Tibial artery (tissue), 4 donors: ENCODE measurements around the gene ZNF346.

ENCODE experiments used
- DNase-seq, 2 donors: peaks; one replicate each; pipeline ENCODE4 v3.0.0-alpha.2; 2019
- H3K27ac ChIP-seq, 2 donors: fragments of 200-600 bp; sonication (generic) in 1 of 2; 1 replicate in 1 of 2; 2 replicates in 1 of 2; pipeline ENCODE4 v1.5.1; 2018 to 2019; ENCODE audit warnings: mild to moderate bottlenecking in 1 of 2
- H3K27me3 ChIP-seq, 2 donors: fragments of 200-600 bp; sonication (generic) in 1 of 2; one replicate each; pipeline versions ENCODE4 v1.5.1 to v1.6.0; 2016 to 2019
- H3K36me3 ChIP-seq, 3 donors: fragments of 200-600 bp; sonication (generic) in 2 of 3; one replicate each; pipeline ENCODE4 v1.5.1; 2016 to 2019; ENCODE audit warnings: mild to moderate bottlenecking in 2 of 3
- H3K4me1 ChIP-seq, 4 donors: fragments of 200-600 bp; sonication (generic) in 2 of 4; 1 replicate in 3 of 4; 2 replicates in 1 of 4; pipeline ENCODE4 v1.5.1; 2016 to 2019
- H3K4me3 ChIP-seq, 2 donors: fragments of 200-600 bp; sonication (generic) in 1 of 2; 1 replicate in 1 of 2; 2 replicates in 1 of 2; pipeline ENCODE4 v1.5.1; 2018 to 2019; ENCODE audit warnings: mild to moderate bottlenecking in 2 of 2
- H3K9me3 ChIP-seq, 3 donors: fragments of 200-600 bp; sonication (generic) in 1 of 3; one replicate each; pipeline ENCODE4 v1.5.1; 2016 to 2019
- CTCF ChIP-seq, 2 experiments: fragments of 200-600 bp in 1 of 2; fragments of 450-650 bp in 1 of 2; IDR thresholded peaks; one replicate each; pipeline ENCODE4 v1.5.1; 2017 to 2019; ENCODE audit warnings: antibody characterized with exemption in 2 of 2, mild to moderate bottlenecking in 1 of 2, moderate library complexity in 1 of 2
- intact Hi-C: fragments of 100-400 bp; cut with DNase I; formaldehyde crosslinking; loops from one replicate; pipeline ENCODE4 v1.15.0; 2023; ENCODE audit warnings: low total_unique reads

The ZNF346 gene

DNA sequence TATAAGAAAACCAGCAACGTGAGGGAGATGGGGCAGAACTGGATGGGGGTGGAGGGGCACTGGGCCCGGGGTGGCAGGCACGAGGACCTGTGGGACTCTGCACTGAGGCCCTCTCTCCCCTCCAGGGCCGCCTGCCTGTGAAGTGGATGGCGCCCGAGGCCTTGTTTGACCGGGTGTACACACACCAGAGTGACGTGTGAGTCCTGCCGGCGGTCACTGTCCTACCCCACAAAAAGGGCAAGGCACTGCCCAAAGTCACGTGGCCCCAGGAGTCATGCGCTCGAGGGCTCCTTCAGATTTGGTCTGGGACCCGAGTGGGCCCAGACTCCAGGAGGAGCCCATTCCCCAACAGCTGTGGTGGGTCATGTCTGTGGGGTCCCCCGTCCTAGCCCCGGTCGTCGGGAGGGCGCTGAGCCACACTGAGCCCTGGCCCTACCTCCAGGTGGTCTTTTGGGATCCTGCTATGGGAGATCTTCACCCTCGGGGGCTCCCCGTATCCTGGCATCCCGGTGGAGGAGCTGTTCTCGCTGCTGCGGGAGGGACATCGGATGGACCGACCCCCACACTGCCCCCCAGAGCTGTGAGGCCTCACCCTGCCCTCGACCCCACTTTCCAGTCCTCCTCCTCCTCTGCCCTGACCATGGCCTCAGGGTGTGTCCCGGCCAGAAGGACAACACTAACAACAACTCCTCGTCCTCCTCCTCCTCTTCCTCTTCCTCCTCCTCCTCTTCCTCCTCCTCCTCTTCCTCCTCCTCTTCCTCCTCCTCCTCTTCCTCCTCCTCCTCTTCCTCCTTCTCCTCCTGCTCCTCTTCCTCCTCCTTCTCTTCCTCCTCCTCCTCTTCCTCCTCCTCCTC, 73.9 kb downstream of the ZNF346 start:
- no peaks in the 10 kb centered on the region for H3K36me3 ChIP-seq
- intact Hi-C loops = no loop called here

GRCh38 chr5:177097016-177097985, 74.8 kb downstream of the ZNF346 start:
- Histone ChIP-seq H3K27me3 (peaks cover 0 to 33% of the 10 kb centered on the region in 2 donors), H3K9me3 (no peaks in the 10 kb centered on the region), H3K4me1 (peaks cover 0 to 4% (median 0%) of the 10 kb centered on the region in 4 donors), H3K4me3 (no peak overlapping the region), H3K36me3 (no peaks in the 10 kb centered on the region), H3K27ac (no peak overlapping the region)
- DNase-seq = no peak
- no peak for TF ChIP-seq CTCF (IDR thresholded peaks at IDR 0.05)
- intact Hi-C loops = no loop called here

More for the DNA sequence above, 73.9 kb downstream of the ZNF346 start:
- H3K4me3 ChIP-seq = no peak overlapping the region
- no peak for DNase-seq
- no peak for TF ChIP-seq CTCF (IDR thresholded peaks at IDR 0.05)
- H3K27ac ChIP-seq = no peak overlapping the region
- H3K27me3 ChIP-seq = peaks cover 0 to 29% of the 10 kb centered on the region in 2 donors
- H3K4me1 ChIP-seq = peaks cover 0 to 4% (median 0%) of the 10 kb centered on the region in 4 donors
- no peaks in the 10 kb centered on the region for H3K9me3 ChIP-seq

DNA sequence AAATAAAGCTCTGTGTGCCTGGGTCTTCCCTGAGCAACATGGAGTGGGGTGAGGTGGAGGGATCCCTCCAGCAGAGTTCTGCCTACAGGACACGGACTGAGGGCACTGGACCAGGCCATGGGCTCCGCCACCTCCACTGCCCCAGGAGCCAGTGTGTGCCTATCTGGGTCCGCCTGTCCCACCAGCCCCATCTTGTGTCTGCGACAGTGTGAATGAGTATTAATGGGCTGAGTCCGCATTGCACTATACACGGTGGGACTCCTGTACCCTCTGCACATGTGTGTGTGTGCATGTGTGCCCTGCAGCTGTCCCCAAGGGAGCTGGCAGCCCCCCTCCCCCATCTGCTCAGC, 75.6 kb downstream of the ZNF346 start:
- Histone ChIP-seq H3K27me3 (peaks cover 0 to 32% of the 10 kb centered on the region in 2 donors), H3K4me1 (peaks cover 0 to 4% (median 0%) of the 10 kb centered on the region in 4 donors), H3K4me3 (no peak overlapping the region), H3K36me3 (no peaks in the 10 kb centered on the region), H3K27ac (no peak overlapping the region), H3K9me3 (no peaks in the 10 kb centered on the region)
- intact Hi-C loops = no loop called here
- TF ChIP-seq CTCF (IDR thresholded peaks at IDR 0.05) = no peak
- no peak for DNase-seq

DNA sequence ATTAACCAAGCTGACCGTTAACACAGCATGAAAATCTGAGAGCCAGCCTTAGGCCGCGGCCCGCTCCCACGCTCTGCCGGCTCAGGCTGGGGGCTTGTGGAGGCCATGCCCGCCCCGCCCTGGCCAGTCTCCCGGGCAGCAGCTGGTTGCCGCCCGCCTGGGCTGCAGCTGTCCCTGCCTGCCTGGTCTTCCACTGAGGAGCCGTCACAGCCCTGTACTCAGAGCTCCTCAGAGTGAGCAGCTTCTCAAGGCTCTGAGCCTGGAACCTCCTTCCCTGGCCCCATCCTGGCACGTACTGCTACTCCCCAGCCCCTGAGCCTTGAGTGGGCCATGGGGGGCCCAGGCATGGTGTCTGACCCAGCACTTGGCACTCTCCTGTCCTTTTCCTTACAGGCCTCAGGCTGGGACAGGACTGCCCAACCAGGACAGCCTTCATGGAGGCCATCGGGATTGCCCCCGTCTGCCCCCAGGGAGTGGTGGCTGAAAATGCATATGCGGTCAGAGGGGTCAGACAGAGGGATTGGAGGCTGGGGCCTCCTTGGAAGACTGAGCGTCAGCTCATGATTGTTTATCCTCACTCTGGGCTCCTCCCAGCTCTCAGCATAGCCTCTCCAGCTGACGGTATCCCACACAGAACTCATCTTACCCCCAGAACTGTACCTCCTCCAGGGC, 76.1 kb downstream of the ZNF346 start:
- Histone ChIP-seq H3K9me3 (no peaks in the 10 kb centered on the region), H3K4me3 (no peak overlapping the region), H3K27ac (no peak overlapping the region), H3K4me1 (peaks cover 0 to 4% (median 0%) of the 10 kb centered on the region in 4 donors), H3K27me3 (peaks cover 0 to 30% of the 10 kb centered on the region in 2 donors), H3K36me3 (no peaks in the 10 kb centered on the region)
- no peak for DNase-seq
- no peak for TF ChIP-seq CTCF (IDR thresholded peaks at IDR 0.05)
- intact Hi-C loops = no loop called here

DNA sequence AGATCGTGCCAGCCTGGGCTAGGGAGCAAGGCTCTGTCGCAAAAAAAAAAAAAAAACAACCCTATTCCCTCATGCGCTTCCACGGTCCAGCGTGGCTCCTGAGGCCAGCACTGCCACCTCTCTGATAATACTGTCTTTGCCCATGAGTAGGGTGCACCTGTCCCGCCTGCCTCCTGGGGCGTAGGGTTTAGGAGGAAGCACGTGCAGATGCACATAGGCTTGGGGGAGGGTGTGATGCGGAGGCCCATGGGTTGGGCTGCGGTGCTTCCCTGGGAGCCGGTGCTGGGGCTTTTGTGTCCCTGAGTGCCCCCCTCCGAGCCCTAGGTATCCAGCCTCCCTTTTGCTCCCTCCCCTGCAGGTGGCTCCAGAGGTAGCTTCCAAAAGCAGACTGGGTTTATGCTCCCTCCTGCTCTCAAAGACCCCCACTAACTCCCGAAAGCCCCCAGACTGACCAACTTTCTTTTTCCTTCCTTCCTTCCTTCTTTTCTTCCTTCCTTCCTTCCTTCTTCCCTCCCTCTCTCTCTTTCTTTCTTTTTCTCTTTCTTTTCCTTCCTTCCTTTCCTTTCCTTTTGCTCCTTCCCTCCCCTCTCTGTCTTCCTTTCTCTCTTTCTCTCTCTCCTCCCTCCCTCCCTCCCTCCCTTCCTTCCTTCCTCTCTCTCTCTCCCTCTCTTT, 77.1 kb downstream of the ZNF346 start:
- H3K36me3 ChIP-seq = no peaks in the 10 kb centered on the region
- H3K4me1 ChIP-seq = peaks cover 0 to 2% (median 0%) of the 10 kb centered on the region in 4 donors
- H3K4me3 ChIP-seq = no peak overlapping the region
- intact Hi-C loops = no loop called here
- peaks cover 0 to 38% of the 10 kb centered on the region in 2 donors for H3K27me3 ChIP-seq
- H3K9me3 ChIP-seq = no peaks in the 10 kb centered on the region
- no peak overlapping the region for H3K27ac ChIP-seq
- DNase-seq = no peak
- TF ChIP-seq CTCF (IDR thresholded peaks at IDR 0.05) = no peak
